DMS153 (cell line): ENCODE data around the gene KBTBD13.

Experiments used
- DNase-seq: peaks from one replicate; lab custom pipeline; 2025; lab: John Stamatoyannopoulos, UW

The KBTBD13 gene

GRCh38 chr15:65115086-65115485 lies 38.5 kb downstream of the KBTBD13 start, which contains the start of gene UBAP1L:
Gene UBAP1L (minus strand): TSS chr15:65115200. CDS start chr15:65106215, 8,985 bp downstream.
- no peak for DNase-seq

GRCh38 chr15:65115542-65115941 lies 39.0 kb downstream of the KBTBD13 start:
- DNase-seq: peak; percentile 20
